Parathyroid adenoma (tissue), 2 donors: ENCODE data around the gene WDFY2.

ENCODE experiments used
- H2AFZ ChIP-seq: fragments of 300-600 bp; sonication (generic); one replicate; pipeline ENCODE4 v1.7.0; 2017; ENCODE audit warnings: antibody characterized with exemption, mild to moderate bottlenecking
- H3K27ac ChIP-seq: fragments of 300-600 bp; sonication (generic); one replicate; pipeline ENCODE4 v1.7.0; 2017
- H3K27me3 ChIP-seq: fragments of 300-600 bp; sonication (generic); one replicate; pipeline ENCODE4 v1.7.0; 2017; ENCODE audit warnings: low read length; ENCODE audit not compliant: control insufficient read depth, insufficient read depth
- H3K36me3 ChIP-seq: fragments of 300-600 bp; sonication (generic); one replicate; pipeline ENCODE4 v1.7.0; 2017; ENCODE audit warnings: low read length; ENCODE audit not compliant: control insufficient read depth, insufficient read depth
- H3K4me1 ChIP-seq: fragments of 300-600 bp; sonication (generic); one replicate; pipeline ENCODE4 v1.7.0; 2017; ENCODE audit warnings: control low read depth
- H3K4me2 ChIP-seq: fragments of 300-600 bp; sonication (generic); one replicate; pipeline ENCODE4 v1.7.0; 2017; ENCODE audit warnings: low read length
- H3K4me3 ChIP-seq: fragments of 300-600 bp; sonication (generic); one replicate; pipeline ENCODE4 v1.7.0; 2017; ENCODE audit warnings: low read depth, low read length
- H3K79me2 ChIP-seq: fragments of 300-600 bp; sonication (generic); one replicate; pipeline ENCODE4 v1.7.0; 2017; ENCODE audit warnings: control low read depth
- H3K9ac ChIP-seq: fragments of 300-600 bp; sonication (generic); one replicate; pipeline ENCODE4 v1.7.0; 2017; ENCODE audit warnings: mild to moderate bottlenecking
- H3K9me3 ChIP-seq: fragments of 300-600 bp; sonication (generic); one replicate; pipeline ENCODE4 v1.7.0; 2017; ENCODE audit warnings: low read length; ENCODE audit not compliant: control insufficient read depth
- TF ChIP-seq, protein P1 (sequence below): fragments of 300-600 bp; sonication (generic); IDR thresholded peaks from one replicate; pipeline ENCODE4 v1.7.0; 2017; ENCODE audit warnings: antibody characterized with exemption, mild to moderate bottlenecking
- donor health status: primary hyperparathyroidism.

The WDFY2 gene

DNA sequence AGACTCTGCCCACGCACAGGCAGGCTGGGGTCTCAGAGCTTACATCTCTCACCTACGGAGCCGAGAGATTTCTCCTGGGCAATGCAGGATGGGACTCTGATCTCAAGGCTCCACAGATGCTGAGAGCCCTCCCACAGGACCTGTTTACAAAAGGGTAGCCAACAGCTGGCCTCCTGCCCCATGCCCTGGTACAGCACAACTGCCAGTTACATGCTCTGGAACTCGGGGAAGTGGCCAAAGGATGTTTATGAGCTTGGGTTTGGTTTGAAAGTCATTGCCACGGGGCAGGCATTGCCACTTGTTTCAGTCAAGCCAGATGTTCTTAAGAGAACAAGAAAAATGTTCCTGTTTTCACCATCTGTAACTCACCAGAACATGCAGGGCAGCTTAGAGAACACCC, 216.2 kb downstream of the WDFY2 start:
- Histone ChIP-seq H3K79me2 (no peaks in the 10 kb centered on the region), H3K27me3 (no peaks in the 10 kb centered on the region), H3K9ac (no peak overlapping the region), H3K4me1 (peaks cover 27% of the 10 kb centered on the region), H3K4me3 (no peak overlapping the region), H3K36me3 (no peaks in the 10 kb centered on the region), H3K9me3 (no peaks in the 10 kb centered on the region), H2AFZ (no peak overlapping the region), H3K27ac (no peak overlapping the region), H3K4me2 (no peak overlapping the region)
- TF ChIP-seq, protein P1, sequence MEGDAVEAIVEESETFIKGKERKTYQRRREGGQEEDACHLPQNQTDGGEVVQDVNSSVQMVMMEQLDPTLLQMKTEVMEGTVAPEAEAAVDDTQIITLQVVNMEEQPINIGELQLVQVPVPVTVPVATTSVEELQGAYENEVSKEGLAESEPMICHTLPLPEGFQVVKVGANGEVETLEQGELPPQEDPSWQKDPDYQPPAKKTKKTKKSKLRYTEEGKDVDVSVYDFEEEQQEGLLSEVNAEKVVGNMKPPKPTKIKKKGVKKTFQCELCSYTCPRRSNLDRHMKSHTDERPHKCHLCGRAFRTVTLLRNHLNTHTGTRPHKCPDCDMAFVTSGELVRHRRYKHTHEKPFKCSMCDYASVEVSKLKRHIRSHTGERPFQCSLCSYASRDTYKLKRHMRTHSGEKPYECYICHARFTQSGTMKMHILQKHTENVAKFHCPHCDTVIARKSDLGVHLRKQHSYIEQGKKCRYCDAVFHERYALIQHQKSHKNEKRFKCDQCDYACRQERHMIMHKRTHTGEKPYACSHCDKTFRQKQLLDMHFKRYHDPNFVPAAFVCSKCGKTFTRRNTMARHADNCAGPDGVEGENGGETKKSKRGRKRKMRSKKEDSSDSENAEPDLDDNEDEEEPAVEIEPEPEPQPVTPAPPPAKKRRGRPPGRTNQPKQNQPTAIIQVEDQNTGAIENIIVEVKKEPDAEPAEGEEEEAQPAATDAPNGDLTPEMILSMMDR = no peak

DNA sequence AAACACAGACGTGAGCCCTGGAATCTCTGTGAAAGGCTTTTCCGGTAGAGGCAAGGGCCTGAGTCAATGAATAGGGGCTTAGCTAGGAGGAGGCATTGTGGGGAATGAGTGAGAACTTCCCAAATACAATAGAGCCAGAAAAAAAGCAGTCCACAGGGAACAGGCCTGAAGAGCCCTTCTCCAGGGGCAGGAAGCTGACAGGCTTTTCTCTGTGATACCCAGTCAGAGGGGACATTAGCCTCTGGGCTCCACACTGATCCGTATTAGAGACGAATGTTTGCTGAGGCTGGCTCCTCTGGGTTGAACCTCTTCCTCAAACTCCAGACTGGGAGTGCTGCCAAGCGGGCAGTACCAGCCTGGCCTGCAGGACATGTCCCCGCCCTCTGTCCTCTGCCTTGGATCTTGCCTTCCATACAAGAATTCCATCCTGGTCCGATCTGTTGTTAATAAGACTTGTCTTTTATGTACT, 217.4 kb downstream of the WDFY2 start:
- Histone ChIP-seq H3K4me2 (peak overlapping the region; percentile 90), H3K79me2 (no peaks in the 10 kb centered on the region), H2AFZ (peak overlapping the region; percentile 64), H3K4me1 (peaks cover 27% of the 10 kb centered on the region), H3K4me3 (no peak overlapping the region), H3K27ac (peak overlapping the region; percentile 97), H3K27me3 (no peaks in the 10 kb centered on the region), H3K9me3 (no peaks in the 10 kb centered on the region), H3K36me3 (no peaks in the 10 kb centered on the region), H3K9ac (no peak overlapping the region)
- TF ChIP-seq, protein P1 = no peak

DNA sequence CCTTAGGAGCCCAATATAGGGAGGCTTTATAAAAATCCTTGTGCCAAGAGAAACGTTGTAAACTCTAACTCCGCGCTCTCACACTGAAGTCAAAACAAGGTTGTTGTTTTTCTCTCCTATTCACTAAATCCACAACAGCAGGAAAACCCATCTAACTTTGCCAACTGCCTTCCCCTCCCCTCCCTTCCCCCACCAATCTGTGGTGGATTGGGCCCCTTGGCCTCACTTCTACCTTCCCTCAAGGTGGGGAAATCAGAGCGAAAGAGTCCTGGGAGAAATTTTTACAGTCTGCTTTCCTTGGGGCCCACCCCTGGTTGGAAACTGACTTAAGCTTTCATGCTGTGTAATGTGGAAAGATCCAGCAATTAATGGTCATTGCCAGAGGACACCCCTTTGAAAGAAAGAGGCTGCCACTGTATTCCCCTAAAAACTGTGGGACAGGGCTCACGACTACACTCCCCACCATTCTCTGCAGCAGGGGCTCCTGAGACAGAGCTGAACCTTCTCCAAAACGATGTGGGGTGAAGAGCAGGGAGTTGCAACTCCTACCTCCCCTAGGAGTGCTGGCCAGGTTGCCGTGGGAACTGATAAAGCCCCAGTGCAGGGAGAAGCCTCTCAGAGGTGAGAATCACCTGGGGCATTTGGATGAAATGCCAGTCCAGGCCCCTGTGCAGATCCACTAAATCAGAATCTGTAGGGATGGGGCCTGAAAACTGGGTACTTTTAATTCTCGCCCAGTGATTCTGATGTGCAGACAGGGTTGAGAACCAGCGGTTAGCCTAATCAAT, 218.6 kb downstream of the WDFY2 start:
- no peak overlapping the region for H3K9ac ChIP-seq
- H2AFZ ChIP-seq = peak overlapping the region; percentile 72
- peak overlapping the region; percentile 90 for H3K4me2 ChIP-seq
- no peaks in the 10 kb centered on the region for H3K79me2 ChIP-seq
- peaks cover 20% of the 10 kb centered on the region for H3K4me1 ChIP-seq
- peak overlapping the region; percentile 93 for H3K4me3 ChIP-seq
- TF ChIP-seq, protein P1 = no peak
- H3K27ac ChIP-seq = peak overlapping the region; percentile 97
- H3K27me3 ChIP-seq = no peaks in the 10 kb centered on the region
- H3K36me3 ChIP-seq = no peaks in the 10 kb centered on the region
- no peaks in the 10 kb centered on the region for H3K9me3 ChIP-seq

DNA sequence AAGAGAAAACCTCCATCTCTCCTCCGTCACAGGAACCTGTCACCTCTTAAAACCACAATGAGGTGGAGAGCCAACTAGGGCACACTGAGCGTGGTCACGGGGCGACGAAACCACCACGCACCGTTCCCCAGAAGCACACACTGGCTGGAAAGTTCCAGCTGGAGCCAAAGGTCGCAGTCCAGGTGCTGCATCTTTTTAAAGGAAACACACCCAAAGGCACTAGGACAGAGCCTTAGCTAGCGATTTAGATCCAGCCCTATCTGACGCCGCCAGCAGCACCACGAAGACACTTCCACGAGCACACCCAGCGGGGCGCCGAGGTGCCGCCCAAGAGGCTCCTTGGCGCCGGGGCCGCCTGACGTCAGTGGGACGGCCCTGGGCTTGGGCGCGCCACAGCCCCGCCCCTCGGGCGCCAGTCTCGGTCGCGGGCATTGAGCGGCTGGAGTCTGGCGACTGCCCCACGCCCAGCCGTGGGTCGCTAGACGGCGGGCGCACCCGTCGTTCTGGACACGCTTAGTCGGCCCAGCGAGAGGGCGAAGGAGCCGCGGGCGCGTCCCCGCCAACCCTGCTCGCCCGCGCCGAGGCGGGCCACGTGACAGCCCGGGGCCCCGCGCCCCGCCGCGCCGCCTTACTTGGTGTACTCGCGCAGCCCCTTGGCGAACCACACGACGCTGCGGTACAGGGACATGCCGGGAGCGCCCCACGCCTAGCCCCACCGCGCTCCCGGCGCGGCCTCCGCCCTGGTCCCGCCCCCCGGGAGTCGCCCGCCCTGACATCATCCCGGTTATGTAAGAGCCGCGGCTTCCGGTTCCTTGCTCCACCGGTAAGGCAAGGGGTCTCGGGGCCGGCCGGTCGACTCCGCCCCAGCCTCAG, 219.4 kb downstream of the WDFY2 start, which contains the start of gene DHRS12:
Gene DHRS12 (minus strand): TSS at position 742 of the 873 bp plus-strand sequence. CDS start 4,504 bp downstream, outside the sequence.
- peak within 1 kb of the TSS; percentile 93 for H3K4me3 ChIP-seq
- H3K9ac ChIP-seq = peak within 1 kb of the TSS; percentile 73
- TF ChIP-seq, protein P1 = no peak
- H2AFZ ChIP-seq = peak within 1 kb of the TSS; percentile 72
- peak within 1 kb of the TSS; percentile 97 for H3K27ac ChIP-seq
- no peaks in the 10 kb centered on the region for H3K27me3 ChIP-seq
- no peaks in the 10 kb centered on the region for H3K9me3 ChIP-seq
- no peaks in the 10 kb centered on the region for H3K36me3 ChIP-seq
- H3K4me1 ChIP-seq = peaks cover 20% of the 10 kb centered on the region
- peak within 1 kb of the TSS; percentile 90 for H3K4me2 ChIP-seq
- no peaks in the 10 kb centered on the region for H3K79me2 ChIP-seq
